Hypothalamus (tissue), 51 donors: ENCODE measurements around the gene GAA.
A peak's percentile ranks its signal among the peaks of the same experiment; 100 is the strongest.

Experiments used
- DNase-seq, 51 donors: peaks; one replicate each; lab custom pipeline; 2025; lab: John Stamatoyannopoulos, UW

The GAA gene

GRCh38 chr17:80101011-80101945 lies at the start of gene GAA:
Gene GAA, plus strand, starts transcription at chr17:80101581. Its CDS starts 3,006 bp downstream, at chr17:80104587.
- DNase-seq = peak in 50 of 51 donors; percentile 21 to 91 (median 74)

GRCh38 chr17:80051681-80052080 lies 49.7 kb upstream of the GAA start:
- no peak for DNase-seq

GRCh38 chr17:80053102-80053501 lies 48.3 kb upstream of the GAA start:
- no peak for DNase-seq

GRCh38 chr17:80055597-80055996 lies 45.8 kb upstream of the GAA start:
- no peak for DNase-seq

- no peak for DNase-seq
These were observed 42.9 kb upstream of the GAA start for GRCh38 chr17:80058311-80058955.

GRCh38 chr17:80060644-80061043 lies 40.7 kb upstream of the GAA start:
- no peak for DNase-seq

GRCh38 chr17:80061421-80061820 lies 40.0 kb upstream of the GAA start:
- no peak for DNase-seq

GRCh38 chr17:80063830-80064585 lies 37.4 kb upstream of the GAA start:
- DNase-seq = peak in 22 of 51 donors; percentile 12 to 70 (median 36)

GRCh38 chr17:80064696-80065095 lies 36.7 kb upstream of the GAA start:
- no peak for DNase-seq

- DNase-seq = no peak
These were observed 35.8 kb upstream of the GAA start for GRCh38 chr17:80065478-80066170.

GRCh38 chr17:80067393-80067986 lies 33.9 kb upstream of the GAA start:
- no peak for DNase-seq

- no peak for DNase-seq
These were observed 32.8 kb upstream of the GAA start for GRCh38 chr17:80068301-80069222.

GRCh38 chr17:80070375-80071115 lies 30.8 kb upstream of the GAA start:
- DNase-seq = no peak

GRCh38 chr17:80071116-80071841 lies 30.1 kb upstream of the GAA start:
- DNase-seq = peak in 38 of 51 donors; percentile 14 to 75 (median 48)

GRCh38 chr17:80072410-80072809 lies 29.0 kb upstream of the GAA start:
- no peak for DNase-seq

GRCh38 chr17:80080081-80080480 lies 21.3 kb upstream of the GAA start:
- DNase-seq = no peak

- DNase-seq = no peak
These were observed 19.8 kb upstream of the GAA start for GRCh38 chr17:80081596-80081995.
